ENCODE results near the gene PPP2R5C. TPM values are rescaled to one million over a fixed set of nuclear protein-coding genes. Genes with fewer than 3 reads are reported as not detected.
"Not testable (repeated sequence)": the region's sequence is repeated elsewhere in the genome, so short reads cannot be mapped to it uniquely, and the experiment has no call there.

The PPP2R5C gene
- total and polyA plus RNA-seq, 2 experiments from 2014 or later = 60.4 to 84.9 TPM

GRCh38 chr14:101796016-101796415 lies 34.5 kb downstream of the PPP2R5C start:
- no peaks in the 10 kb centered on the region for H3K9me3 ChIP-seq (ENCODE audit: low read depth)
- no peaks in the 10 kb centered on the region for H3K36me3 ChIP-seq
- H3K4me1 ChIP-seq (ENCODE audit: low read depth) = no peaks in the 10 kb centered on the region
- TF ChIP-seq CTCF (IDR thresholded peaks at IDR 0.05; ENCODE audit: low read depth, low read length) = no peak
- H3K27ac ChIP-seq = no peak overlapping the region
- no peaks in the 10 kb centered on the region for H3K27me3 ChIP-seq
- no peak overlapping the region for H3K4me3 ChIP-seq
- no peak for DNase-seq (ENCODE audit: low read depth in 1 of 2, low spot score in 1 of 2)

GRCh38 chr14:101796479-101796878 lies 35.0 kb downstream of the PPP2R5C start:
- no peak for DNase-seq (ENCODE audit: low read depth in 1 of 2, low spot score in 1 of 2)
- Histone ChIP-seq H3K27me3 (no peaks in the 10 kb centered on the region), H3K27ac (no peak overlapping the region), H3K4me1 (ENCODE audit: low read depth) (no peaks in the 10 kb centered on the region), H3K9me3 (ENCODE audit: low read depth) (no peaks in the 10 kb centered on the region), H3K36me3 (no peaks in the 10 kb centered on the region), H3K4me3 (no peak overlapping the region)
- no peak for TF ChIP-seq CTCF (IDR thresholded peaks at IDR 0.05; ENCODE audit: low read depth, low read length)

DNA sequence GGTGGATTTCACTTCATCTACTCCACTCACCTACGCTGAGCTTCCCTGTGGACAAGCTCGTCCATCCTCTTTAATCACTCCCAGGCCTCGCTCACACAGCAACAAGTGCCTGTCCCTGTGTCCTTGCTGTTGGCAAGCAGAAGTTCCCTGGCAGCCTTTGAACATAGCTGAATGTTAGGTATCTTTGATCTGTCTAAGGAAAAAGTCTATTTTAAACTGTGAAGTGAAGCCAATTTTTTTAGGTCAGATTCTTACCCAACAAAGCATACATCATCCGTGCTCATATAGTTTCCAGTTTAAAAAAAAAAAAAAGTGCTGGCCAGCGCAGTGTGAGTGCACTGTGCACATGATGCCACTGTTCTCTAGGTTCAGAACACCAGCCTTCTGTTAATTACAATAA lies 36.3 kb downstream of the PPP2R5C start:
- Histone ChIP-seq H3K36me3 (no peaks in the 10 kb centered on the region), H3K27ac (no peak overlapping the region), H3K4me3 (no peak overlapping the region), H3K4me1 (ENCODE audit: low read depth) (no peaks in the 10 kb centered on the region), H3K9me3 (ENCODE audit: low read depth) (no peaks in the 10 kb centered on the region), H3K27me3 (no peaks in the 10 kb centered on the region)
- no peak for DNase-seq (ENCODE audit: low read depth in 1 of 2, low spot score in 1 of 2)
- no peak for TF ChIP-seq CTCF (IDR thresholded peaks at IDR 0.05; ENCODE audit: low read depth, low read length)

GRCh38 chr14:101804373-101804772 lies 42.9 kb downstream of the PPP2R5C start:
- peaks cover 12% of the 10 kb centered on the region for H3K4me1 ChIP-seq (ENCODE audit: low read depth)
- H3K27ac ChIP-seq; H3K36me3 ChIP-seq; H3K27me3 ChIP-seq; DNase-seq (ENCODE audit: low read depth in 1 of 2, low spot score in 1 of 2); H3K9me3 ChIP-seq (ENCODE audit: low read depth); H3K4me3 ChIP-seq: not testable (repeated sequence)

DNA sequence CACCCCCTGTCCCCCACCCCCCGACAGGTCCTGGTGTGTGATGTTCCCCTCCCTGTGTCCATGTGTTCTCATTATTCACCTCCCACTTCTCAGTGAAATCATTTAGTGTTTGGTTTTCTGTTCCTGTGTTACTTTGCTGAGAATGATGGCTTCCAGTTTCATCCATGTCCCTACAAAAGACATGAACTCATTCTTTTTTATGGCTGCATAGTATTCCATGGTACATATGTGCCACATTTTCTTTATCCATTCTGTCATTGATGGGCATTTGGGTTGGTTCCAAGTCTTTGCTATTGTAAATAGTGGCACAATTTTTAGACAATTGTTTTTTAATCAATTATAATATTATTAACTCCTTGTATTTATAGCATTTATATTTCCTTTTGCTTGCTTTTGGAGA lies 44.7 kb downstream of the PPP2R5C start:
- H3K36me3 ChIP-seq; DNase-seq (ENCODE audit: low read depth in 1 of 2, low spot score in 1 of 2); H3K27me3 ChIP-seq; H3K4me3 ChIP-seq; H3K27ac ChIP-seq; H3K9me3 ChIP-seq (ENCODE audit: low read depth): not testable (repeated sequence)
- H3K4me1 ChIP-seq (ENCODE audit: low read depth) = peaks cover 17% of the 10 kb centered on the region

DNA sequence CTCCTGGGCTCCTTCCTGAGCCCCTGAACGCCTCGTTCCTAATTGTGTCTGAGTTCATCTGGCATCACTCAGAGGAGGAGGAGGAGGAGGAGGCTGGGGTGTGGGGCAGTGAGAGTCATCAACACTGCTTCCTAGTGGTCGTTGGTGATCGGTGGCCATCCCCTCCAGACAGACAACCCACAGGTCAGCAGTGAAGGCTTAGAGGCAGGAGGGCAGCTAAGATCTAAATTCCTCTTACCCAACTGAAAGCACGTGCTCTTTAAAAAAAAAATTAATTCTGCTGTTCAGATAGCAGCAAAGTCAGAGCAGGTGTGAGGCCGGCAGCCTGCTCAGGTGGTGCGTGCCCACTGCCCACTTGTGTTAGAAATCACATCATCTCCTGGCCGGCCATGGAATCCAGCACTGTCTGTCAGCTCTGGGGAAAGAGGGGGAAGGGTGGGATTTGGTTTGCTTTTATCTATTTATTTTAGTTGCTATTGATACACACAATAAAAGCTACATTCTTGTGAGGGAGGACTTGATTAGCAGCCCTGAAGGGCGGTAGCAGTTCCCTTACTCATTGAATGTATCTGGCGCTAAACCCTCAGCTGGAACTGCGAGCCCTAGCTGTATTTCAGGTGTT lies 46.6 kb downstream of the PPP2R5C start:
- H3K4me1 ChIP-seq (ENCODE audit: low read depth) = peaks cover 22% of the 10 kb centered on the region
- TF ChIP-seq CTCF (IDR thresholded peaks at IDR 0.05; ENCODE audit: low read depth, low read length) = no peak
- peak overlapping the region; percentile 75 for H3K27ac ChIP-seq
- H3K27me3 ChIP-seq = no peaks in the 10 kb centered on the region
- no peaks in the 10 kb centered on the region for H3K9me3 ChIP-seq (ENCODE audit: low read depth)
- no peak overlapping the region for H3K4me3 ChIP-seq
- DNase-seq (ENCODE audit: low read depth in 1 of 2, low spot score in 1 of 2) = peak in 1 of 2 donors; percentile 50
- H3K36me3 ChIP-seq = no peaks in the 10 kb centered on the region

All from cardiac muscle cell (in vitro differentiated cells and primary cell).